ENCODE measurements around the gene OPA3.

Gene OPA3

GRCh38 chr19:45567609-45568008 lies 17.0 kb downstream of the OPA3 start:
- no peak overlapping the region for H3K27ac ChIP-seq (ENCODE audit: low read length)

GRCh38 chr19:45564131-45564780 lies 20.3 kb downstream of the OPA3 start:
- Histone ChIP-seq H3K27ac (ENCODE audit: low read length) (no peak overlapping the region), H3K9me3 (ENCODE audit: control insufficient read depth, insufficient read depth, low read length) (no peaks in the 10 kb centered on the region), H3K36me3 (ENCODE audit: control insufficient read depth, insufficient read depth, low read length) (no peaks in the 10 kb centered on the region), H3K27me3 (ENCODE audit: control insufficient read depth, insufficient read depth, low read length) (no peaks in the 10 kb centered on the region), H3K4me3 (ENCODE audit: low read length) (no peak overlapping the region), H3K4me1 (ENCODE audit: control insufficient read depth, insufficient read depth, low read length) (peaks cover 3% of the 10 kb centered on the region; the same call in 1 of the 2 replicates)
- WGBS (ENCODE audit: insufficient coverage, insufficient read length) = no CpG with 5 or more reads among the region's 5 CpGs
- DNase-seq (ENCODE audit: low read depth, low spot score) = no peak

More at GRCh38 chr19:45567609-45568008, 17.0 kb downstream of the OPA3 start:
- no peak overlapping the region for H3K4me3 ChIP-seq (ENCODE audit: low read length)
- no peaks in the 10 kb centered on the region for H3K36me3 ChIP-seq (ENCODE audit: control insufficient read depth, insufficient read depth, low read length)
- H3K9me3 ChIP-seq (ENCODE audit: control insufficient read depth, insufficient read depth, low read length) = no peaks in the 10 kb centered on the region
- peaks cover 3% of the 10 kb centered on the region; the same call in 1 of the 2 replicates for H3K4me1 ChIP-seq (ENCODE audit: control insufficient read depth, insufficient read depth, low read length)
- WGBS (ENCODE audit: insufficient coverage, insufficient read length) = no CpG with 5 or more reads among the region's 2 CpGs
- no peaks in the 10 kb centered on the region for H3K27me3 ChIP-seq (ENCODE audit: control insufficient read depth, insufficient read depth, low read length)
- DNase-seq (ENCODE audit: low read depth, low spot score) = no peak

- DNase-seq (ENCODE audit: low read depth, low spot score) = no peak
- H3K4me1 ChIP-seq (ENCODE audit: control insufficient read depth, insufficient read depth, low read length) = peaks cover 3% of the 10 kb centered on the region; the same call in 1 of the 2 replicates
- H3K36me3 ChIP-seq (ENCODE audit: control insufficient read depth, insufficient read depth, low read length) = no peaks in the 10 kb centered on the region
- H3K9me3 ChIP-seq (ENCODE audit: control insufficient read depth, insufficient read depth, low read length) = no peaks in the 10 kb centered on the region
- no peak overlapping the region for H3K27ac ChIP-seq (ENCODE audit: low read length)
- H3K4me3 ChIP-seq (ENCODE audit: low read length) = no peak overlapping the region
- no peaks in the 10 kb centered on the region for H3K27me3 ChIP-seq (ENCODE audit: control insufficient read depth, insufficient read depth, low read length)
- WGBS (ENCODE audit: insufficient coverage, insufficient read length) = no CpG with 5 or more reads among the region's 11 CpGs
Measured at GRCh38 chr19:45560686-45561085, 23.9 kb downstream of the OPA3 start.

DNA sequence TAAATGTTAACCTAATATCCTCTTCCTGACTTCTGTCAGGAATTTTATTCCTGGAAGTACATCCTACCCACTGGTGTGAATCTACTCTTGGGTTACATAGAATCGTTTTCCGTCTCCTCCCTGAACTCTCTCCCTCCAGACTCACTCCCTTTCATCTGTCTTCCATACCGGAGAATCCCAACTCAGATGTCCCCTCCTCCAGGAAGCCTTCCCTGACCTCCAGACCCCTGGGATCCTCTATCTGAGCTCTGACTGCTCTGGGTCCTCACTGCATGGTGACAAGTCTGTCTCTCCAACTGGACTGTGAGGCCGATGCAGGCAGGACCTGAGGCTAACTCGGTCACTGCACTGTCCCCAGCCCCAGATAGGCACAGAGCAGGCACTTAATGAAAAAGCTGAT lies 24.6 kb downstream of the OPA3 start:
- no peaks in the 10 kb centered on the region for H3K9me3 ChIP-seq (ENCODE audit: control insufficient read depth, insufficient read depth, low read length)
- DNase-seq (ENCODE audit: low read depth, low spot score) = no peak
- H3K27me3 ChIP-seq (ENCODE audit: control insufficient read depth, insufficient read depth, low read length) = no peaks in the 10 kb centered on the region
- no peak overlapping the region for H3K4me3 ChIP-seq (ENCODE audit: low read length)
- peaks cover 3% of the 10 kb centered on the region; the same call in 1 of the 2 replicates for H3K4me1 ChIP-seq (ENCODE audit: control insufficient read depth, insufficient read depth, low read length)
- no CpG with 5 or more reads among the region's 5 CpGs for WGBS (ENCODE audit: insufficient coverage, insufficient read length)
- H3K36me3 ChIP-seq (ENCODE audit: control insufficient read depth, insufficient read depth, low read length) = no peaks in the 10 kb centered on the region
- no peak overlapping the region for H3K27ac ChIP-seq (ENCODE audit: low read length)

DNA sequence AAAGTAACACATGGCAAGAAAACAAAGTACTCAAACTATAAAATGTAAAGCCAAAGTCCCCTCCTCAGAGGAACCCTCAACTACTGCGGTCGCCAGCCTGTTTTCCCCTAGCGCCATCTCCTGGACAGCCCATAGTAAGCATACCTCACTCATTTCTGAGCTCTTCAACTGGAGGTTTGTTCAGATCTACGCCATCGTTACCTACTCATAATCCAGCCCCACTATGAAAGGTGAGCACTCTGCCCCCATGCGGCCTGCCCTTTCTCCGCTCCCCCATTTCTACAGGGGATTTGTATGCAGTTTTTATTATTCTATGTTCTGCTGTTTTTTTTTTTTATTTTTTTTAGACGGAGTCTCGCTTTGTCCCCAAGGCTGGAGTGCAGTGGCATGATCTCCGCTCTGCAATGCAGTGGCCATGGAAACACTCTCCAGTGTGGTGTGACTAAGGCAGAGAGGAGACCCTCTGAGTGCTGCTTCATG lies 26.2 kb downstream of the OPA3 start:
- peak; percentile 41 for DNase-seq (ENCODE audit: low read depth, low spot score)
- WGBS (ENCODE audit: insufficient coverage, insufficient read length) = no CpG with 5 or more reads among the region's 10 CpGs
- Histone ChIP-seq H3K4me3 (ENCODE audit: low read length) (no peak overlapping the region), H3K9me3 (ENCODE audit: control insufficient read depth, insufficient read depth, low read length) (no peaks in the 10 kb centered on the region), H3K4me1 (ENCODE audit: control insufficient read depth, insufficient read depth, low read length) (peaks cover 3% of the 10 kb centered on the region; the same call in 1 of the 2 replicates), H3K36me3 (ENCODE audit: control insufficient read depth, insufficient read depth, low read length) (no peaks in the 10 kb centered on the region), H3K27me3 (ENCODE audit: control insufficient read depth, insufficient read depth, low read length) (no peaks in the 10 kb centered on the region), H3K27ac (ENCODE audit: low read length) (no peak overlapping the region)

DNA sequence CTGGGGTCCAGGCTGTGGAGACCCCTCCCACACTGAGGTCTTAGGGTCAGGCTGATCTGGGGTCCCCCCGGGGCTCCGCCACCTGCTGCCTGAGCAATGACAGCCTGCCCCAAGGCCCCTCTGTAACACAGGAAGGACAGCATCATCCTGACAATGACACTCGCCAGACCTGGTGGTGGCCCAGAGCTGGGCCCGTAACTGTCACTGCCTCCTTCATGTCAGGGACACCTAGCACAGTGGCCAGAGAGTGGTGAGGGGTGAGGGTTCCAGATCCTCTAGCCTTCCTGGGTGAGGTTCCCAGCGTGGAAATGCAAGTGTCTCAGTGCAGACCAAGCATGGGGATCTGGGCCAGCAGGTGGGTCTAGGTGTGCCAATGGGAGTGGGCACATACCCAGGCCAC lies 27.8 kb downstream of the OPA3 start:
- Histone ChIP-seq H3K27ac (ENCODE audit: low read length) (no peak overlapping the region), H3K4me1 (ENCODE audit: control insufficient read depth, insufficient read depth, low read length) (peaks cover 7% of the 10 kb centered on the region), H3K4me3 (ENCODE audit: low read length) (no peak overlapping the region), H3K36me3 (ENCODE audit: control insufficient read depth, insufficient read depth, low read length) (no peaks in the 10 kb centered on the region), H3K27me3 (ENCODE audit: control insufficient read depth, insufficient read depth, low read length) (no peaks in the 10 kb centered on the region), H3K9me3 (ENCODE audit: control insufficient read depth, insufficient read depth, low read length) (no peaks in the 10 kb centered on the region)
- no CpG with 5 or more reads among the region's 5 CpGs for WGBS (ENCODE audit: insufficient coverage, insufficient read length)
- no peak for DNase-seq (ENCODE audit: low read depth, low spot score)

DNA sequence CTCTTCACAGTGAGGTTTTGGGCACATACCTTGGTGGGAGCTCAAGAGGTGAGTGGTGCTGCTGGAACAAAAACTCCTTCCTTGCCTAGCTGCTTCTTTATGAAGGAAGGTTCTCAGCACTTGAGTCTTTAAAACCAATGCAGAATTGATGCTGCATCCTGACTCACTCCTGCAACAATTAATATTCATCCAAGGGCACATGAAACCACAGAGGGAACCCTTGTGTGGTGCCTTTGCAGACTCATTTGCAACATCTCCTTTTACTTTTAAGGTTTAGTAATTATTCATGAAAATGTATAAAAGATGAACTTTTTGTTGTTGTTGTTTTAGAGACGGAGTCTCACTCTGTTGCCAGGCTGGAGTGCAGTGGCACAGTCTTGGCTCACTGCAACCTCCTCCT lies 30.1 kb downstream of the OPA3 start:
- no peaks in the 10 kb centered on the region for H3K9me3 ChIP-seq (ENCODE audit: control insufficient read depth, insufficient read depth, low read length)

GRCh38 chr19:45553464-45553863 lies 31.1 kb downstream of the OPA3 start:
- Histone ChIP-seq H3K9me3 (ENCODE audit: control insufficient read depth, insufficient read depth, low read length) (no peaks in the 10 kb centered on the region), H3K27me3 (ENCODE audit: control insufficient read depth, insufficient read depth, low read length) (no peaks in the 10 kb centered on the region), H3K36me3 (ENCODE audit: control insufficient read depth, insufficient read depth, low read length) (no peaks in the 10 kb centered on the region), H3K4me3 (ENCODE audit: low read length) (no peak overlapping the region), H3K4me1 (ENCODE audit: control insufficient read depth, insufficient read depth, low read length) (peaks cover 7% of the 10 kb centered on the region), H3K27ac (ENCODE audit: low read length) (no peak overlapping the region)
- DNase-seq (ENCODE audit: low read depth, low spot score) = no peak
- no CpG with 5 or more reads among the region's 34 CpGs for WGBS (ENCODE audit: insufficient coverage, insufficient read length)

More for the DNA sequence above, 30.1 kb downstream of the OPA3 start:
- no peak overlapping the region for H3K4me3 ChIP-seq (ENCODE audit: low read length)
- no CpG with 5 or more reads among the region's 1 CpG for WGBS (ENCODE audit: insufficient coverage, insufficient read length)
- H3K36me3 ChIP-seq (ENCODE audit: control insufficient read depth, insufficient read depth, low read length) = no peaks in the 10 kb centered on the region
- H3K27me3 ChIP-seq (ENCODE audit: control insufficient read depth, insufficient read depth, low read length) = no peaks in the 10 kb centered on the region
- H3K4me1 ChIP-seq (ENCODE audit: control insufficient read depth, insufficient read depth, low read length) = peaks cover 7% of the 10 kb centered on the region
- DNase-seq (ENCODE audit: low read depth, low spot score) = no peak
- H3K27ac ChIP-seq (ENCODE audit: low read length) = no peak overlapping the region

DNA sequence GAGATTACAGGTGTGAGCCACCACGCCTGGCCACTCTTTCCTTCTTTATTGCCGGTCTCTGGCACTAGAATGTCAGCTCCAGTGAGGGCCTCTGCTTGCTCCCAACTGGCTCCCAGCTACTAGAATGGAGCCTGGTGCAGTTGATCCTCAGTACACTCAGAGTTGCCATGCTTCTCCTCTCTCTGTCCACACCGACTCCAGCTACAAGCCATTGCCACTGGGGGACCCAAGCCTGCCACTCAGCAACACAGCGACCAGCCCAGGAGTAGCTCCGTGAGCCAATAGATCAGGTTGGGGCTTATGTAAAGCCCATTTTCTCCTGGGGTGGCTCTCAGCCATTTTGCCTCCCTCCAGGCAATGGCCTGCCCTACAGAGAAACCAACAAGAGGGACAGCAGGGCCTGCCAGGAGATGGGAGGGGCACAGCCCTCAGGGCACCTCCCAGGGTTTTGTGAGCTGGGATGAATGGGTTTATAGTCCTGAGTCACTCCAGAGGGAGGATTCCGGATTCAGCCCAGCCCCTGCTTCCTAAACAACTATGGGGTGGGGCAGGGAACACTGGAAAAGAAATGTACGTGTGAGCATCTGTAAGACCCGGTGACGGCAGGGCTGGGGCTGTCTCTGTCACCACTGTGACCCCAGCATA lies 36.5 kb downstream of the OPA3 start:
- no peak overlapping the region for H3K27ac ChIP-seq (ENCODE audit: low read length)
- no peaks in the 10 kb centered on the region for H3K9me3 ChIP-seq (ENCODE audit: control insufficient read depth, insufficient read depth, low read length)
- no peaks in the 10 kb centered on the region for H3K27me3 ChIP-seq (ENCODE audit: control insufficient read depth, insufficient read depth, low read length)
- WGBS (ENCODE audit: insufficient coverage, insufficient read length) = no CpG with 5 or more reads among the region's 9 CpGs
- peaks cover under 1% of the 10 kb centered on the region; the same call in 1 of the 2 replicates for H3K4me1 ChIP-seq (ENCODE audit: control insufficient read depth, insufficient read depth, low read length)
- H3K4me3 ChIP-seq (ENCODE audit: low read length) = no peak overlapping the region
- H3K36me3 ChIP-seq (ENCODE audit: control insufficient read depth, insufficient read depth, low read length) = no peaks in the 10 kb centered on the region
- no peak for DNase-seq (ENCODE audit: low read depth, low spot score)

GRCh38 chr19:45547211-45547770 lies 37.3 kb downstream of the OPA3 start:
- no peak overlapping the region for H3K27ac ChIP-seq (ENCODE audit: low read length)
- no peaks in the 10 kb centered on the region for H3K4me1 ChIP-seq (ENCODE audit: control insufficient read depth, insufficient read depth, low read length)
- WGBS (ENCODE audit: insufficient coverage, insufficient read length) = no CpG with 5 or more reads among the region's 10 CpGs
- no peak overlapping the region for H3K4me3 ChIP-seq (ENCODE audit: low read length)
- no peaks in the 10 kb centered on the region for H3K9me3 ChIP-seq (ENCODE audit: control insufficient read depth, insufficient read depth, low read length)
- no peaks in the 10 kb centered on the region for H3K36me3 ChIP-seq (ENCODE audit: control insufficient read depth, insufficient read depth, low read length)
- DNase-seq (ENCODE audit: low read depth, low spot score) = no peak
- no peaks in the 10 kb centered on the region for H3K27me3 ChIP-seq (ENCODE audit: control insufficient read depth, insufficient read depth, low read length)
